Kidney (tissue), 14 donors: ENCODE measurements around the gene CMAS. TPM values are rescaled to one million over a fixed set of nuclear protein-coding genes. Genes with fewer than 3 reads are reported as not detected.

Experiments
- DNase-seq, 5 donors: peaks; one replicate each; pipeline ENCODE4 v3.0.0-alpha.2; 2013 to 2020
- FAIRE-seq: peaks from 2 replicates; lab custom pipeline; 2012; peaks lifted over from hg19 to GRCh38; lab: Jason Lieb, UNC
- H3K27ac ChIP-seq, 2 donors: one replicate each; pipeline ENCODE4 v1.7.0; 2013; ENCODE audit warnings: low read depth in 2 of 2, low read length in 2 of 2, inconsistent platforms in 1 of 2
- H3K27me3 ChIP-seq: one replicate; pipeline ENCODE4 v1.7.1; 2013; ENCODE audit warnings: low read length, inconsistent platforms; ENCODE audit not compliant: control insufficient read depth, insufficient read depth
- H3K36me3 ChIP-seq, 3 donors: one replicate each; pipeline versions ENCODE4 v1.7.0 to v1.7.1; 2013; ENCODE audit warnings: low read length in 3 of 3, control low read depth in 1 of 3, inconsistent platforms in 1 of 3; ENCODE audit not compliant: insufficient read depth in 3 of 3, control insufficient read depth in 2 of 3
- H3K4me1 ChIP-seq, 3 donors: one replicate each; pipeline versions ENCODE4 v1.7.0 to v1.7.1; 2013; ENCODE audit warnings: low read length in 3 of 3, inconsistent platforms in 1 of 3, low read depth in 1 of 3; ENCODE audit not compliant: control insufficient read depth in 2 of 3, insufficient read depth in 2 of 3
- H3K4me3 ChIP-seq, 3 donors: one replicate each; pipeline versions ENCODE4 v1.7.0 to v1.8.1; 2013; ENCODE audit warnings: low read length in 3 of 3, control low read depth in 1 of 3, inconsistent platforms in 1 of 3
- H3K9ac ChIP-seq, 3 donors: one replicate each; pipeline versions ENCODE4 v1.7.0 to v1.7.1; 2013; ENCODE audit warnings: low read length in 3 of 3, control low read depth in 1 of 3, inconsistent platforms in 1 of 3
- H3K9me3 ChIP-seq, 3 donors: one replicate each; pipeline versions ENCODE4 v1.7.0 to v1.7.1; 2013; ENCODE audit warnings: low read length in 3 of 3, control low read depth in 1 of 3, inconsistent platforms in 1 of 3; ENCODE audit not compliant: control insufficient read depth in 2 of 3, insufficient read depth in 1 of 3
- CTCF ChIP-seq: IDR thresholded peaks from 3 replicates; pipeline ENCODE4 v1.5.1; 2012; ENCODE audit warnings: mild to moderate bottlenecking, moderate library complexity, borderline replicate concordance; ENCODE audit not compliant: insufficient read depth; ENCODE audit errors: extremely low read depth
- intact Hi-C: fragments of 100-400 bp; cut with DNase I; formaldehyde crosslinking; loops from one replicate; pipeline ENCODE4 v1.11.1; 2022
- polyA plus RNA-seq: library from polyadenylated mRNA; stranded (reverse); fragments of 350-450 nt; fragmentation: Illumina TruSeq; extraction: RNeasy Lipid Tissue Mini Kit (QIAGEN cat#74804); gene quantifications from one replicate; pipeline ENCODE4 v1.2.3, GENCODE V29; 2014; ENCODE audit warnings: low read depth, low replicate concordance; ENCODE audit not compliant: insufficient read depth
- total RNA-seq: library from RNA; stranded (reverse); fragmentation: NEBNext Ultra II Directional; extraction: Animal tissue kit (Norgen Biotek cat#: 25700); gene quantifications from one replicate; pipeline ENCODE4 v1.2.1, GENCODE V29; 2021
- donor health status: control.
- donor health status: control.
- donor health status: control.
- donor health status: control.
- donor health status: control.
- donor health status: DM: yes; HTN: yes; CAD: no.
- donor health status: Normal renal cell carcinoma (clear cell type).

CMAS gene
- total and polyA plus RNA-seq, 2 donors from 2014 or later: 29.2 to 45.2 TPM

GRCh38 chr12:22039361-22039760 is 6.7 kb upstream of the CMAS start:
- DNase-seq: no peak
- H3K4me3 ChIP-seq: no peak overlapping the region
- intact Hi-C loops: no loop called here
- TF ChIP-seq CTCF: no peak
- peaks cover 0 to 4% (median 0%) of the 10 kb centered on the region in 3 donors for H3K4me1 ChIP-seq
- H3K9me3 ChIP-seq: no peaks in the 10 kb centered on the region
- no peak overlapping the region for H3K27ac ChIP-seq
- H3K36me3 ChIP-seq: no peaks in the 10 kb centered on the region
- FAIRE-seq: no peak
- no peaks in the 10 kb centered on the region for H3K27me3 ChIP-seq
- no peak overlapping the region for H3K9ac ChIP-seq

- DNase-seq: no peak
- H3K27ac ChIP-seq: no peak overlapping the region
- no peak overlapping the region for H3K9ac ChIP-seq
- H3K36me3 ChIP-seq: no peaks in the 10 kb centered on the region
- no peaks in the 10 kb centered on the region for H3K9me3 ChIP-seq
- no peak overlapping the region for H3K4me3 ChIP-seq
- no peaks in the 10 kb centered on the region for H3K27me3 ChIP-seq
- FAIRE-seq: no peak
- TF ChIP-seq CTCF: no peak
- intact Hi-C loops: no loop called here
- H3K4me1 ChIP-seq: peaks cover 0 to 2% (median 0%) of the 10 kb centered on the region in 3 donors
These were observed 2.9 kb upstream of the CMAS start for GRCh38 chr12:22042976-22043669.

- intact Hi-C loops: no loop called here
- no peak for TF ChIP-seq CTCF
- no peak for FAIRE-seq
- Histone ChIP-seq H3K27ac (no peak overlapping the region), H3K9me3 (no peaks in the 10 kb centered on the region), H3K27me3 (no peaks in the 10 kb centered on the region), H3K4me3 (no peak overlapping the region), H3K36me3 (no peaks in the 10 kb centered on the region), H3K9ac (no peak overlapping the region), H3K4me1 (peaks cover 0 to 2% (median 0%) of the 10 kb centered on the region in 3 donors)
- peak in 1 of 5 donors; percentile 18 for DNase-seq
These were observed 2.1 kb upstream of the CMAS start for GRCh38 chr12:22043943-22044342.
